GM21786 (cell line): Measurements from ENCODE around the gene KHK.
"Not testable (repeated sequence)": the region's sequence is repeated elsewhere in the genome, so short reads cannot be mapped to it uniquely, and the experiment has no call there.

Experiments
- ATAC-seq: cut with Tn5 transposase; IDR thresholded peaks from one replicate; pipeline ENCODE4 v1.9.1; 2021; ENCODE audit not compliant: unreplicated experiment

Gene KHK

GRCh38 chr2:27059141-27059820, 27.3 kb upstream of the KHK start:
- no peak for ATAC-seq

GRCh38 chr2:27060323-27060722, 26.2 kb upstream of the KHK start:
- ATAC-seq, result no peak

GRCh38 chr2:27065128-27065527, 21.4 kb upstream of the KHK start:
- no peak for ATAC-seq

- no peak for ATAC-seq
Measured at GRCh38 chr2:27067385-27067784, 19.2 kb upstream of the KHK start.

GRCh38 chr2:27069436-27069835, 17.1 kb upstream of the KHK start:
- ATAC-seq, result no peak

GRCh38 chr2:27069961-27070618, 16.5 kb upstream of the KHK start:
- ATAC-seq, result no peak

GRCh38 chr2:27070653-27071276, 15.8 kb upstream of the KHK start:
- no peak for ATAC-seq

- ATAC-seq, result peak; percentile 83
Measured at GRCh38 chr2:27071277-27071989, 15.1 kb upstream of the KHK start, which contains the start of gene OST4. Gene OST4 (minus strand): TSS chr2:27071654.

GRCh38 chr2:27071990-27072830, 14.4 kb upstream of the KHK start:
- peak; percentile 10 for ATAC-seq

GRCh38 chr2:27072920-27073319, 13.7 kb upstream of the KHK start:
- ATAC-seq, result no peak

GRCh38 chr2:27073782-27074181, 12.8 kb upstream of the KHK start:
- ATAC-seq, result no peak

GRCh38 chr2:27074738-27075565, 11.6 kb upstream of the KHK start:
- no peak for ATAC-seq

GRCh38 chr2:27075566-27075871, 11.1 kb upstream of the KHK start:
- ATAC-seq, result not testable (repeated sequence)

GRCh38 chr2:27076323-27076722, 10.2 kb upstream of the KHK start:
- ATAC-seq, result no peak

- ATAC-seq, result no peak
Measured at GRCh38 chr2:27077231-27077630, 9.3 kb upstream of the KHK start.

- no peak for ATAC-seq
Measured at GRCh38 chr2:27078267-27079194, 8.0 kb upstream of the KHK start, which contains the start of gene EMILIN1. Gene EMILIN1 (plus strand): TSS chr2:27078615. CDS start chr2:27079066, 451 bp downstream.

GRCh38 chr2:27079233-27080139, 7.1 kb upstream of the KHK start:
- no peak for ATAC-seq

GRCh38 chr2:27080140-27080469, 6.5 kb upstream of the KHK start:
- ATAC-seq, result no peak
